ENCODE results near the gene B9D1.

B9D1 gene

DNA sequence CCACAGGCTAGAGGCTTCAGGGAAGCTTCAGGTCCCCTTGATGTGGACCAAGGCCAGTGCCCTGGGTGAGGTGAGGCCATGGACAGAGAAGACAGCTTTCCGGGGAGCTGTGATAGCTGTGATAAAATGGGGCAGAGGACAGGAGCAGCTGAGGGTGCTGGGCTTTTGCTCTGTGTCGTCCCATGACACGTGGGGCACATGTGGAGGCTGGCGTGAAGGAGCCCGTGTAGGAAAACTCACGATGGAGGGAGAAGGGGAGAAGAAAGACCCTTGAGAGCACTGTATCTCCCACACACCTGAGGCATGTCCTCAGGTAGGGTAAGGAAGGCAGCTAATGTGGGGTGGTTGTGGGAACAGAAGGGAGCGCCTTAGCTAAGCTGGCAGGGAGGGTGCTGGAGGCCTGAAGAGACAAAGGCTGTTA lies 21.3 kb downstream of the B9D1 start:
- TF ChIP-seq CEBPB (IDR thresholded peaks at IDR 0.05) (no peak), CREB1 (IDR thresholded peaks at IDR 0.05; ENCODE audit: low read depth) (no peak)

DNA sequence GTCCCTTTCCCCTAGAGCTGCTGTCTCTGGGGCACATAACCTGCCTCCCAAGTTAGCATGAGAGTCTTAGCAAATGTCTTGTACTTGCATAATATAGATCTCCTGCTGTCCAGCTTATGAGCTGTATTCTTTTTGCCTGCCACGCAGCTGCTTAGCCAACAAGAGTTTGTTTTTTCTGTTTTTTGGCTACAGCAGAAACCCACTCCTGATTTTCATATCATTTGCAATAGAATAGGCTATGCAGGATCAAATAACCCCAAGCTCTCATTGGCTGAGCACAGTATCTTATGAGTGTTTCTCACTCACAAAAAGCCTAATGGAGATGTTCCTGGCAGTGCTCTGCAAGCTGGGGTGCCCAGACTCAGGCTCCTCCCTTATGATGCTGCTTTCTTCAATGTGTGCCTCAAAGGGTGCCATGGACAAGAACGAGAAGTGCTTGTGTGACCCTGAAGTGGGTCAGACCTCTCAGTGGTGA lies 23.1 kb downstream of the B9D1 start:
- TF ChIP-seq, protein P1, sequence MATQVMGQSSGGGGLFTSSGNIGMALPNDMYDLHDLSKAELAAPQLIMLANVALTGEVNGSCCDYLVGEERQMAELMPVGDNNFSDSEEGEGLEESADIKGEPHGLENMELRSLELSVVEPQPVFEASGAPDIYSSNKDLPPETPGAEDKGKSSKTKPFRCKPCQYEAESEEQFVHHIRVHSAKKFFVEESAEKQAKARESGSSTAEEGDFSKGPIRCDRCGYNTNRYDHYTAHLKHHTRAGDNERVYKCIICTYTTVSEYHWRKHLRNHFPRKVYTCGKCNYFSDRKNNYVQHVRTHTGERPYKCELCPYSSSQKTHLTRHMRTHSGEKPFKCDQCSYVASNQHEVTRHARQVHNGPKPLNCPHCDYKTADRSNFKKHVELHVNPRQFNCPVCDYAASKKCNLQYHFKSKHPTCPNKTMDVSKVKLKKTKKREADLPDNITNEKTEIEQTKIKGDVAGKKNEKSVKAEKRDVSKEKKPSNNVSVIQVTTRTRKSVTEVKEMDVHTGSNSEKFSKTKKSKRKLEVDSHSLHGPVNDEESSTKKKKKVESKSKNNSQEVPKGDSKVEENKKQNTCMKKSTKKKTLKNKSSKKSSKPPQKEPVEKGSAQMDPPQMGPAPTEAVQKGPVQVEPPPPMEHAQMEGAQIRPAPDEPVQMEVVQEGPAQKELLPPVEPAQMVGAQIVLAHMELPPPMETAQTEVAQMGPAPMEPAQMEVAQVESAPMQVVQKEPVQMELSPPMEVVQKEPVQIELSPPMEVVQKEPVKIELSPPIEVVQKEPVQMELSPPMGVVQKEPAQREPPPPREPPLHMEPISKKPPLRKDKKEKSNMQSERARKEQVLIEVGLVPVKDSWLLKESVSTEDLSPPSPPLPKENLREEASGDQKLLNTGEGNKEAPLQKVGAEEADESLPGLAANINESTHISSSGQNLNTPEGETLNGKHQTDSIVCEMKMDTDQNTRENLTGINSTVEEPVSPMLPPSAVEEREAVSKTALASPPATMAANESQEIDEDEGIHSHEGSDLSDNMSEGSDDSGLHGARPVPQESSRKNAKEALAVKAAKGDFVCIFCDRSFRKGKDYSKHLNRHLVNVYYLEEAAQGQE (IDR thresholded peaks at IDR 0.05; ENCODE audit: low read depth): no peak
- TF ChIP-seq RAD21 (IDR thresholded peaks at IDR 0.05; ENCODE audit: low read depth): no peak
- TF ChIP-seq TEAD4 (IDR thresholded peaks at IDR 0.05): no peak
- TF ChIP-seq CEBPB (IDR thresholded peaks at IDR 0.05): no peak
- no peak for TF ChIP-seq TCF12 (IDR thresholded peaks at IDR 0.05; ENCODE audit: low read depth)
- no peak for TF ChIP-seq ZBTB7A (IDR thresholded peaks at IDR 0.05; ENCODE audit: low read depth)
- no peak for TF ChIP-seq NFIC (IDR thresholded peaks at IDR 0.05)
- TF ChIP-seq, protein P2, sequence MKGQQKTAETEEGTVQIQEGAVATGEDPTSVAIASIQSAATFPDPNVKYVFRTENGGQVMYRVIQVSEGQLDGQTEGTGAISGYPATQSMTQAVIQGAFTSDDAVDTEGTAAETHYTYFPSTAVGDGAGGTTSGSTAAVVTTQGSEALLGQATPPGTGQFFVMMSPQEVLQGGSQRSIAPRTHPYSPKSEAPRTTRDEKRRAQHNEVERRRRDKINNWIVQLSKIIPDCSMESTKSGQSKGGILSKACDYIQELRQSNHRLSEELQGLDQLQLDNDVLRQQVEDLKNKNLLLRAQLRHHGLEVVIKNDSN (IDR thresholded peaks at IDR 0.05): no peak
- TF ChIP-seq, protein P3, sequence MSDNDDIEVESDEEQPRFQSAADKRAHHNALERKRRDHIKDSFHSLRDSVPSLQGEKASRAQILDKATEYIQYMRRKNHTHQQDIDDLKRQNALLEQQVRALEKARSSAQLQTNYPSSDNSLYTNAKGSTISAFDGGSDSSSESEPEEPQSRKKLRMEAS (IDR thresholded peaks at IDR 0.05): no peak
- TF ChIP-seq TAF1 (IDR thresholded peaks at IDR 0.05; ENCODE audit: low read depth): no peak
- no peak for TF ChIP-seq EGR1 (IDR thresholded peaks at IDR 0.05)
- TF ChIP-seq CREB1 (IDR thresholded peaks at IDR 0.05; ENCODE audit: low read depth): no peak
- TF ChIP-seq FOXM1 (IDR thresholded peaks at IDR 0.05; ENCODE audit: borderline replicate concordance, low read depth): no peak
- no peak for TF ChIP-seq YY1 (IDR thresholded peaks at IDR 0.05; ENCODE audit: low read depth)
- no peak for TF ChIP-seq EP300 (IDR thresholded peaks at IDR 0.05; ENCODE audit: borderline replicate concordance)

DNA sequence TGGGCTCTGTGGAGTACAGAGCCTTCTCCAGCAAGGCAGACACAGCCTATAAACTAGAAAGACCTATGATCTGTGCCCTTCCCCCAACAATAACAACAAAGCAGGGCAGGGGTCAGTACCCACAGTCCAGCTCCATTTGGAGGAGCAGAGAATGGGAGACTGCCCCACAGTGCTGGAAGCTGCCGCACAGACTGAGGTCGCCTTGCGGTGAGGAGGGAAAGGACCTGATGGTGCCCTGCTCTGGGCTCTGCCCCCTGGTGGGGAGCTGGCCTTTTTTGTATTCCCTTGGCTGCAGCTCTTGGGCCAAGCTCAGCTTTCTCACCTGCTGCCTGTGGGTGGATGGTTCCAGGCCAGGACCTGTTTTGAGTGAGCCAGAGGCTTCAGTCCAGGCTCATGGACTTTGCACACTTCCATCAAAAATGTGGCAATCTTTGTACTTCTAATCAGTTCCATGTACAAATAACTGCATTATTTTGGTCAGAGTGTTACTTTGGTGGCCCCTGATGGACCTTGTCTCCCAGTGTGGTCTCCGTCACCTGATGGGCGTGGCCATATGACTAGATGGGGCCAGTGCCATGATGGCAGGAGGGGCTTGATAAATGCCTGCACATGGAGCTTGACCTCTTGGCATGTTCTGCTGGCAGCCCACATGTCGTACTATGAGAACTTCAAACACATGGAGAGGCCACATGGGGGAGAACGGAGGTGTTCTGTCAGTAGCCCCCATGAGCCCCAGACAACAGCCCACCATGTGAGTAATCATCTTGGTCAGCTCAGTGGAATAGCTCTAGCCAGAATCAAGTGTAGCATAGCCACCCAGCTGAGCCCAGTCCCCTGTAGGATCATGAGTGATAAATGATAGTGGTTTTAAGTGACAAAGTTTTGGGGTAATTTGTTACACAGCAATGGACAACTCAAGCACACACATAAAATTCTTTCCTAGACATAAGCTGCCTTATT lies 24.2 kb downstream of the B9D1 start:
- TF ChIP-seq EP300 (IDR thresholded peaks at IDR 0.05; ENCODE audit: borderline replicate concordance): no peak
- TF ChIP-seq, protein P2 (IDR thresholded peaks at IDR 0.05): no peak
- TF ChIP-seq RAD21 (IDR thresholded peaks at IDR 0.05; ENCODE audit: low read depth): peak; percentile 52

DNA sequence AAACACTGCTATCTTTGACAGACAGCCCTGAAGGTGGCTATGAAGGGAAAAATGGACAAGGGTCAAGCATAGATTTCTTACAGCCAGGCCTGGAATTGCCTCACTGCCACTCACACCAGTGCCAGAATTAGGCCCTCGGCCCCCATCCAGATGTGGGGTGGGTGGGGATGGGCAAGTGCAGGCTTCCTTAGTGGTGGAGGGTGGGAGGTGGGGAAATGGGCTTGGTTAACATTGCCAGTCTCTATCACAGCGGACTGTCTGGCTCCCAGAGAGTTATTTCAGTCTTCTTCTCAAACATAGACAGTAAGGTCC lies 24.9 kb downstream of the B9D1 start:
- TF ChIP-seq CREB1 (IDR thresholded peaks at IDR 0.05; ENCODE audit: low read depth) (no peak), EP300 (IDR thresholded peaks at IDR 0.05; ENCODE audit: borderline replicate concordance) (no peak), TEAD4 (IDR thresholded peaks at IDR 0.05) (no peak), CEBPB (IDR thresholded peaks at IDR 0.05) (no peak), FOXM1 (IDR thresholded peaks at IDR 0.05; ENCODE audit: borderline replicate concordance, low read depth) (no peak), NFIC (IDR thresholded peaks at IDR 0.05) (no peak), YY1 (IDR thresholded peaks at IDR 0.05; ENCODE audit: low read depth) (no peak), TAF1 (IDR thresholded peaks at IDR 0.05; ENCODE audit: low read depth) (no peak), TCF12 (IDR thresholded peaks at IDR 0.05; ENCODE audit: low read depth) (no peak)
- TF ChIP-seq, protein P3 (IDR thresholded peaks at IDR 0.05): no peak
- TF ChIP-seq, protein P1 (IDR thresholded peaks at IDR 0.05; ENCODE audit: low read depth): no peak
- TF ChIP-seq, protein P2 (IDR thresholded peaks at IDR 0.05): no peak

DNA sequence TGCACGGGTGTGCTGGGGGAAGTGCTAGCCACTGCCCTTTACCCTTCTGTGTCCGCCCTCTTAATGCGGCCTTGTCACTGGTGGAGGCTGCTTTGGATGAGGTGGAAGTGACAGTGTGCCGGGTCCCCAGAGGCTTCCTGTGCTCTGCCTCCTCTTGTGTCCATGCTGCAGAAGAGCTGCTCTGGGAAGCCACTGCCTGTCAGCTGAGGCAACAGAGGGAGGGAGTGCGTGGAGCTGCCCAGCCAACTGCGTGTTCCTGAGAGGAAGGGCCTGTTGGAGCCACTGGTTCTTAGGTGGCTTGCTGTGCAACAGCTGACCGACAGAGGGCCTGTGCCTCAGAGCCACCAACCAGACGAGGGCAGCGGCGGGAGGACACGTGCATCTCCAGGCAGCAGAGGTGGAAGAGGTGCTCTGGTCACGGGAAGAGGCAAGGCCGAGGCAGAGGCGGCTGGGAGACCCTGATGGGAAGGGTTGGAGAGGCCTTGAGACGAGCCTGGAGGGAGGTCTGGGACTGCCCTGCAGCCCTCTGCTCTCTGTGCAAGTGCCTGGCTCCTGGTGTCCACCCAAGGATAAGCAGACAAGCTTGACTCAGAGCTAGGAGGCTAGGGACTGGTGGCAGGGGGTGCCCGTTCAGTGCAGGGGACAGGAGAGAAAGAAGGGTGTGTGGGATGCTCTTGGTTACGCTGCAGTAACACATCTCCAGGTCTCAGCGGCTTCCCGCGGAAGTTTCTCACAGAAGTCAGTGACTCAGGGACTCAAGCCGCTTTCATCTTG lies 25.4 kb downstream of the B9D1 start:
- TF ChIP-seq RAD21 (IDR thresholded peaks at IDR 0.05; ENCODE audit: low read depth) (peak; percentile 26), TEAD4 (IDR thresholded peaks at IDR 0.05) (no peak)
- TF ChIP-seq, protein P3 (IDR thresholded peaks at IDR 0.05): peak; percentile 85
